Suppressor macrophage (primary cell): ENCODE data around the gene AGAP9.
"Not testable (repeated sequence)": the region's sequence is repeated elsewhere in the genome, so short reads cannot be mapped to it uniquely, and the experiment has no call there.

Source experiments
- DNase-seq, 4 experiments: peaks; one replicate each; pipeline ENCODE4 v3.0.0-alpha.2; 2020 to 2022

AGAP9 gene

GRCh38 chr10:47484786-47485185 is 38.7 kb downstream of the AGAP9 start:
- not testable (repeated sequence) for DNase-seq

- peak in 1 of 4 experiments; percentile 1 for DNase-seq
These were observed 39.5 kb downstream of the AGAP9 start, which contains the start of gene ANXA8 for GRCh38 chr10:47483923-47484322. Gene ANXA8, minus strand, starts transcription at chr10:47484115. Its CDS starts 182 bp downstream, at chr10:47483933.

- DNase-seq, result not testable (repeated sequence)
These were observed 41.1 kb downstream of the AGAP9 start for GRCh38 chr10:47482367-47482766.

- DNase-seq, result not testable (repeated sequence)
These were observed 41.7 kb downstream of the AGAP9 start for GRCh38 chr10:47481768-47482181.

GRCh38 chr10:47481182-47481766 is 42.2 kb downstream of the AGAP9 start:
- not testable (repeated sequence) for DNase-seq

- not testable (repeated sequence) for DNase-seq
These were observed 43.3 kb downstream of the AGAP9 start for GRCh38 chr10:47480133-47480532.

- DNase-seq, result not testable (repeated sequence)
These were observed 45.3 kb downstream of the AGAP9 start for GRCh38 chr10:47478114-47478513.

- DNase-seq, result not testable (repeated sequence)
These were observed 46.4 kb downstream of the AGAP9 start for GRCh38 chr10:47477078-47477477.

GRCh38 chr10:47475101-47475500 is 48.3 kb downstream of the AGAP9 start:
- DNase-seq, result not testable (repeated sequence)

GRCh38 chr10:47473516-47473915 is 49.9 kb downstream of the AGAP9 start:
- not testable (repeated sequence) for DNase-seq

GRCh38 chr10:47472647-47473046 is 50.8 kb downstream of the AGAP9 start:
- DNase-seq, result not testable (repeated sequence)

GRCh38 chr10:47472072-47472471 is 51.4 kb downstream of the AGAP9 start:
- DNase-seq, result not testable (repeated sequence)

GRCh38 chr10:47468731-47469528 is 54.5 kb downstream of the AGAP9 start:
- DNase-seq, result not testable (repeated sequence)

- DNase-seq, result not testable (repeated sequence)
These were observed 55.5 kb downstream of the AGAP9 start for GRCh38 chr10:47467957-47468356.

- not testable (repeated sequence) for DNase-seq
These were observed 56.0 kb downstream of the AGAP9 start for GRCh38 chr10:47467458-47467857.

- not testable (repeated sequence) for DNase-seq
These were observed 58.1 kb downstream of the AGAP9 start for GRCh38 chr10:47465216-47465917.

GRCh38 chr10:47462577-47463358 is 60.7 kb downstream of the AGAP9 start:
- DNase-seq, result not testable (repeated sequence)

GRCh38 chr10:47461261-47461687 is 62.2 kb downstream of the AGAP9 start:
- peak; percentile 46 to 60 (median 50) for DNase-seq

GRCh38 chr10:47458466-47459154 is 64.8 kb downstream of the AGAP9 start:
- DNase-seq, result no peak

- DNase-seq, result no peak
These were observed 65.6 kb downstream of the AGAP9 start for GRCh38 chr10:47457826-47458225.

- no peak for DNase-seq
These were observed 66.0 kb downstream of the AGAP9 start for GRCh38 chr10:47457528-47457820.
